ENCODE results near the gene NR1I3.

NR1I3 gene

DNA sequence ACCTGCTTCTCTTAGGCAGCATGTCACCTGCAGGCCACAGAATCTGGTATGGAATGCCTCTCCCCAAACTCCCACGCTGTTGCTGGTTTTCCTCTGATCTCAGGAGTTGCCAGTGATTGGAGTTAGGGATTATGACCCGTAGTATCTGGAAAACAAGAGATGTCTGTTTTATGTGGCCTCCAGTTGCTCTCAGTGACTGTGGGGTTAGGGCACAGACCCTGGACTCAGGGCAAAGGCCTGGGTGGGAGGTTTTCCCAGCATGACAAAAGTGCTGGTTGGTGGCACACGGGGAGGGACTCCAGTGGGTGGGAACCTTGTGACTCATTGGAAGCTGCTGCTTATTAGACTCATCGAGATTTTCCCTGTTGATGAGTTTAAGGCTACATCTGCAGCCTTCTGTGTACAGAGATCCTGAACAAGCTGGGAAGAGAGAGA is at the start of gene NR1I3:
NR1I3 (minus strand) TSS at position 165 of the 435 bp plus-strand sequence. CDS start 1,638 bp downstream, outside the sequence.
- Histone ChIP-seq H3K9me3 (ENCODE audit: severe bottlenecking) (no peaks in the 10 kb centered on the region), H3K4me3 (ENCODE audit: severe bottlenecking) (no peak within 1 kb of the TSS), H3K27ac (ENCODE audit: poor library complexity, severe bottlenecking) (no peak within 1 kb of the TSS), H3K36me3 (ENCODE audit: low read depth) (no peaks in the 10 kb centered on the region), H3K4me1 (ENCODE audit: insufficient read depth, poor library complexity, severe bottlenecking) (no peaks in the 10 kb centered on the region), H3K27me3 (ENCODE audit: insufficient read depth, poor library complexity, severe bottlenecking) (no peaks in the 10 kb centered on the region)
- DNase-seq (ENCODE audit: low spot score), result no peak
- ATAC-seq (ENCODE audit: low read depth), result peak; percentile 14; the same call in 1 of the 3 replicates
- TF ChIP-seq, protein P1, sequence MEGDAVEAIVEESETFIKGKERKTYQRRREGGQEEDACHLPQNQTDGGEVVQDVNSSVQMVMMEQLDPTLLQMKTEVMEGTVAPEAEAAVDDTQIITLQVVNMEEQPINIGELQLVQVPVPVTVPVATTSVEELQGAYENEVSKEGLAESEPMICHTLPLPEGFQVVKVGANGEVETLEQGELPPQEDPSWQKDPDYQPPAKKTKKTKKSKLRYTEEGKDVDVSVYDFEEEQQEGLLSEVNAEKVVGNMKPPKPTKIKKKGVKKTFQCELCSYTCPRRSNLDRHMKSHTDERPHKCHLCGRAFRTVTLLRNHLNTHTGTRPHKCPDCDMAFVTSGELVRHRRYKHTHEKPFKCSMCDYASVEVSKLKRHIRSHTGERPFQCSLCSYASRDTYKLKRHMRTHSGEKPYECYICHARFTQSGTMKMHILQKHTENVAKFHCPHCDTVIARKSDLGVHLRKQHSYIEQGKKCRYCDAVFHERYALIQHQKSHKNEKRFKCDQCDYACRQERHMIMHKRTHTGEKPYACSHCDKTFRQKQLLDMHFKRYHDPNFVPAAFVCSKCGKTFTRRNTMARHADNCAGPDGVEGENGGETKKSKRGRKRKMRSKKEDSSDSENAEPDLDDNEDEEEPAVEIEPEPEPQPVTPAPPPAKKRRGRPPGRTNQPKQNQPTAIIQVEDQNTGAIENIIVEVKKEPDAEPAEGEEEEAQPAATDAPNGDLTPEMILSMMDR (IDR thresholded peaks at IDR 0.05; ENCODE audit: poor library complexity, severe bottlenecking), result no peak

DNA sequence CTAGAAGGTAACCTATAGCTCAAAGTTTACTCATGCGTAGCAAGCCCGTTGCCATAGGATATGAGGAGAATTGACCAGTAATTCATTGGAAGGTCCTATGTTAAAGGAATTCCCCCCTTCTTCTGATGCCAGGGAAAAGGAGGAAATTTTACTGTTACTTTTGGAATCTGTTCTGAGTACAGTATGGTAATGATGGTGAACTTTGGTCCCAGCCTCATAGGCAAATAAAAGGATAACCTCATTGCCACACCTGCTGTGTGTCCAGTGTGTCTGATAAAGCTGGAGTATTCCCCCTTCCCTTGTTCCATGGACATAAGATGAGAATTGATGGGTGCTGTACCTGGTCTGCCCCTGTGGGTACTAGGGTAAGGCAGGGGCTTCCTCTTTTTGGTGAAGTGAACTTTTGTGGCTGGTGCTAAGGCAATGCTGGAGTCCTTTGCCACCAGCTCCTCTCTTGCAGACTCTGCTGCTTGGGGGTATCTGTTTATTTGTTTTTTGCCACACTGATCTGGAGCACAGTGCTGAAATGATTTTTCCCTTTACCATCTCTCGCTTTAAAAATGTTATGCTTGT is 49.6 kb upstream of the NR1I3 start:
- Histone ChIP-seq H3K27ac (ENCODE audit: poor library complexity, severe bottlenecking) (no peak overlapping the region), H3K4me1 (ENCODE audit: insufficient read depth, poor library complexity, severe bottlenecking) (no peaks in the 10 kb centered on the region), H3K27me3 (ENCODE audit: insufficient read depth, poor library complexity, severe bottlenecking) (no peaks in the 10 kb centered on the region), H3K9me3 (ENCODE audit: severe bottlenecking) (no peaks in the 10 kb centered on the region), H3K4me3 (ENCODE audit: severe bottlenecking) (no peak overlapping the region), H3K36me3 (ENCODE audit: low read depth) (no peaks in the 10 kb centered on the region)
- TF ChIP-seq, protein P1 (IDR thresholded peaks at IDR 0.05; ENCODE audit: poor library complexity, severe bottlenecking), result no peak
- ATAC-seq (ENCODE audit: low read depth), result no peak
- no peak for DNase-seq (ENCODE audit: low spot score)

GRCh38 chr1:161285521-161285920 is 47.5 kb upstream of the NR1I3 start:
- Histone ChIP-seq H3K36me3 (ENCODE audit: low read depth) (no peaks in the 10 kb centered on the region), H3K4me3 (ENCODE audit: severe bottlenecking) (no peak overlapping the region), H3K27ac (ENCODE audit: poor library complexity, severe bottlenecking) (no peak overlapping the region), H3K9me3 (ENCODE audit: severe bottlenecking) (no peaks in the 10 kb centered on the region), H3K4me1 (ENCODE audit: insufficient read depth, poor library complexity, severe bottlenecking) (no peaks in the 10 kb centered on the region), H3K27me3 (ENCODE audit: insufficient read depth, poor library complexity, severe bottlenecking) (no peaks in the 10 kb centered on the region)
- TF ChIP-seq, protein P1 (IDR thresholded peaks at IDR 0.05; ENCODE audit: poor library complexity, severe bottlenecking), result no peak
- ATAC-seq (ENCODE audit: low read depth), result no peak
- no peak for DNase-seq (ENCODE audit: low spot score)

DNA sequence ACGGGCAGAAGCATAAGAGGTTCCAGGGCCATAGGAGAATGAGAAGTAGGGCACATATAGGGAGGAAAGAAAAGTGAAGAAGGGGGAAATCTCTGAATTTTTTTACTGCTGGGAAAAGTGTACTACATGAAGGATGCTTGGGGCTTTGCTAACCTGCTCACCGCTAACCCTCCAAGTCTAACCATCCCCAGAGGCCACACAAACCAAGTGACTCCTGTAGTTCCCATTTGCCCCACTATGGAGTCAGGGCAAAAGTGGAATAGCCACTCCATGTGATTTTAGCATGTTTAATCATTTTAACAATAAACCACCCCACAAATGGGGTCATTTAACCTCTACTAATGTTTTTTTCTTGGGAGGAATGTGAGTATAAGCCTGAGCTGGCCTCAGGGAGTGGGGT is 47.1 kb upstream of the NR1I3 start:
- DNase-seq (ENCODE audit: low spot score), result no peak
- Histone ChIP-seq H3K4me1 (ENCODE audit: insufficient read depth, poor library complexity, severe bottlenecking) (no peaks in the 10 kb centered on the region), H3K36me3 (ENCODE audit: low read depth) (no peaks in the 10 kb centered on the region), H3K4me3 (ENCODE audit: severe bottlenecking) (no peak overlapping the region), H3K27ac (ENCODE audit: poor library complexity, severe bottlenecking) (no peak overlapping the region), H3K9me3 (ENCODE audit: severe bottlenecking) (no peaks in the 10 kb centered on the region), H3K27me3 (ENCODE audit: insufficient read depth, poor library complexity, severe bottlenecking) (no peaks in the 10 kb centered on the region)
- ATAC-seq (ENCODE audit: low read depth), result no peak
- TF ChIP-seq, protein P1 (IDR thresholded peaks at IDR 0.05; ENCODE audit: poor library complexity, severe bottlenecking), result no peak

DNA sequence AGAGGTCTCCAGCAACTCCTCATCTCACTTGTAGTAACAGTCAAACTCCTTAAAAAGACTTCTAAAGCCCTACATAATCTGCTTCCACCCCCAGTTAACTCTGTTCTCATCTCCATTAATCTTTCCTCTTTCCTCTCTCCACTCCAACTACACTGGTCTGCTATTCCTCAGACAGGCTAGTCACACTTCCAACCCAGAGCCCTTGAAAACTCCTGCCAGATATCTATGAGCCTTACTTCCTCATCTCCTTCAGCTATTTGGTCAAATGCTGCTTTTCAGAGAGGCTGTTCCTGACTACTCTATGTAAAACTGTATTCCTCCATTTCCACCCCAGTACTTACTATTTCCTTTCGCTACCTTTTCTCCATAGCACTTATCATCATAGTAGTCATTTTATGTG is 45.0 kb upstream of the NR1I3 start:
- no peak for DNase-seq (ENCODE audit: low spot score)
- H3K27me3 ChIP-seq (ENCODE audit: insufficient read depth, poor library complexity, severe bottlenecking), result no peaks in the 10 kb centered on the region
- H3K27ac ChIP-seq (ENCODE audit: poor library complexity, severe bottlenecking), result no peak overlapping the region
- no peak overlapping the region for H3K4me3 ChIP-seq (ENCODE audit: severe bottlenecking)
- no peaks in the 10 kb centered on the region for H3K9me3 ChIP-seq (ENCODE audit: severe bottlenecking)
- no peaks in the 10 kb centered on the region for H3K4me1 ChIP-seq (ENCODE audit: insufficient read depth, poor library complexity, severe bottlenecking)
- H3K36me3 ChIP-seq (ENCODE audit: low read depth), result no peaks in the 10 kb centered on the region
- TF ChIP-seq, protein P1 (IDR thresholded peaks at IDR 0.05; ENCODE audit: poor library complexity, severe bottlenecking), result no peak
- ATAC-seq (ENCODE audit: low read depth), result no peak

Measured in RWPE2 (cell line).